Muscle of leg (tissue), 16 donors: ENCODE results near the gene MOGAT3. TPM values are rescaled to one million over a fixed set of nuclear protein-coding genes. Genes with fewer than 3 reads are reported as not detected.

Experiments
- DNase-seq: peaks from one replicate; pipeline ENCODE4 v3.0.0; 2013
- H3K27ac ChIP-seq: one replicate; pipeline ENCODE4 v1.5.1; 2013; ENCODE audit warnings: mild to moderate bottlenecking, low read length, control low read depth
- H3K27me3 ChIP-seq: one replicate; pipeline ENCODE4 v1.6.1; 2013; ENCODE audit warnings: low read length; ENCODE audit not compliant: control insufficient read depth, insufficient read depth
- H3K36me3 ChIP-seq: one replicate; pipeline ENCODE4 v1.6.1; 2013; ENCODE audit warnings: low read length; ENCODE audit not compliant: control insufficient read depth, insufficient read depth
- H3K4me1 ChIP-seq: one replicate; pipeline ENCODE4 v1.6.1; 2013; ENCODE audit warnings: low read length; ENCODE audit not compliant: control insufficient read depth, insufficient read depth
- H3K4me3 ChIP-seq: one replicate; pipeline ENCODE4 v1.5.1; 2013; ENCODE audit warnings: low read length, control low read depth
- H3K9me3 ChIP-seq: replicated peaks from 2 replicates; pipeline ENCODE4 v1.6.1; 2013; ENCODE audit warnings: low read depth, low read length; ENCODE audit not compliant: control insufficient read depth
- WGBS: methylation state at CpG from one replicate; pipeline ENCODE4 v1.1.5; 2013; ENCODE audit warnings: missing lambda C conversion rate; ENCODE audit not compliant: insufficient coverage; 5-methylcytosine and 5-hydroxymethylcytosine counted together
- long read RNA-seq, 11 donors: transcript quantifications; one replicate each; lab custom pipeline, GENCODE V29; 2026
- polyA plus RNA-seq, 8 donors: library from polyadenylated mRNA; unstranded; fragments of 120-200 nt; gene quantifications; one replicate each; pipeline versions ENCODE4 v1.2.1 to v1.2.3, GENCODE V29; 2013; ENCODE audit warnings: inconsistent platforms in 1 of 8, low replicate concordance in 1 of 8; ENCODE audit not compliant: insufficient read length in 8 of 8, insufficient read depth in 1 of 8
- total RNA-seq: library from RNA; stranded (reverse); fragments of 120-200 nt; gene quantifications from one replicate; pipeline ENCODE4 v1.2.4, GENCODE V29; 2013

MOGAT3 gene
- total RNA-seq: not detected
- polyA plus RNA-seq: 1 to 10 TPM in 1 of 8 donors, under 1 TPM in 2, not detected in 5; 0.10 to 2.4 (median 0.51) TPM
- long read RNA-seq, donor 1: 0 reads
- long read RNA-seq, donor 2: 0 reads
- long read RNA-seq, donor 3: 0 reads
- long read RNA-seq, donor 4: 0 reads
- long read RNA-seq, donor 5: 0 reads
- long read RNA-seq, donor 6: 0 reads
- long read RNA-seq, donor 7: 0 reads
- long read RNA-seq, donor 8: 0 reads
- long read RNA-seq, donor 9: 0 reads
- long read RNA-seq, donor 10: 0 reads
- long read RNA-seq, donor 11: 0 reads

GRCh38 chr7:101200862-101201599 lies at the start of gene MOGAT3:
MOGAT3 (minus strand) TSS chr7:101201036; CDS start chr7:101200854, 182 bp downstream.
- H3K27me3 ChIP-seq: peaks cover 60% of the 10 kb centered on the region
- WGBS: 14% methylated on average over 16 of the region's 21 CpGs
- no peaks in the 10 kb centered on the region for H3K9me3 ChIP-seq
- H3K4me1 ChIP-seq: peaks cover 5% of the 10 kb centered on the region
- H3K27ac ChIP-seq: no peak within 1 kb of the TSS
- no peak within 1 kb of the TSS for H3K4me3 ChIP-seq
- H3K36me3 ChIP-seq: peaks cover 4% of the 10 kb centered on the region
- DNase-seq: no peak

GRCh38 chr7:101250324-101250723 lies 49.5 kb upstream of the MOGAT3 start:
- no peak for DNase-seq
- Histone ChIP-seq H3K4me1 (peaks cover 16% of the 10 kb centered on the region), H3K27ac (no peak overlapping the region), H3K36me3 (peaks cover 14% of the 10 kb centered on the region), H3K27me3 (no peaks in the 10 kb centered on the region), H3K9me3 (no peaks in the 10 kb centered on the region), H3K4me3 (no peak overlapping the region)
- WGBS: 70% methylated on average over 2 of the region's 3 CpGs

- H3K4me1 ChIP-seq: peaks cover 27% of the 10 kb centered on the region
- H3K27me3 ChIP-seq: no peaks in the 10 kb centered on the region
- no peak overlapping the region for H3K4me3 ChIP-seq
- DNase-seq: no peak
- H3K9me3 ChIP-seq: no peaks in the 10 kb centered on the region
- peaks cover 17% of the 10 kb centered on the region for H3K36me3 ChIP-seq
- 89% methylated on average over 4 of the region's 5 CpGs for WGBS
- no peak overlapping the region for H3K27ac ChIP-seq
Observed at GRCh38 chr7:101248276-101248675, 47.4 kb upstream of the MOGAT3 start.

- Histone ChIP-seq H3K4me3 (peak overlapping the region; percentile 89), H3K9me3 (no peaks in the 10 kb centered on the region), H3K4me1 (peaks cover 19% of the 10 kb centered on the region), H3K36me3 (peaks cover 34% of the 10 kb centered on the region), H3K27me3 (no peaks in the 10 kb centered on the region), H3K27ac (peak overlapping the region; percentile 96)
- no peak for DNase-seq
- WGBS: 30% methylated on average over 31 of the region's 32 CpGs
Observed at GRCh38 chr7:101245147-101245668, 44.4 kb upstream of the MOGAT3 start.

GRCh38 chr7:101244375-101245146 lies 43.7 kb upstream of the MOGAT3 start, which contains the start of gene FIS1:
FIS1 (minus strand) TSS chr7:101245081; CDS start chr7:101245004, 77 bp downstream.
- under 1% methylated on average over 45 of the region's 45 CpGs for WGBS
- Histone ChIP-seq H3K4me3 (peak within 1 kb of the TSS; percentile 89), H3K36me3 (peaks cover 40% of the 10 kb centered on the region), H3K4me1 (peaks cover 25% of the 10 kb centered on the region), H3K27ac (peak within 1 kb of the TSS; percentile 96), H3K9me3 (no peaks in the 10 kb centered on the region), H3K27me3 (no peaks in the 10 kb centered on the region)
- DNase-seq: peak; percentile 97

GRCh38 chr7:101243646-101244374 lies 43.0 kb upstream of the MOGAT3 start:
- 23% methylated on average over 20 of the region's 28 CpGs for WGBS

GRCh38 chr7:101241443-101242349 lies 40.9 kb upstream of the MOGAT3 start:
- DNase-seq: no peak
- H3K36me3 ChIP-seq: peaks cover 43% of the 10 kb centered on the region
- no peak overlapping the region for H3K27ac ChIP-seq
- no peaks in the 10 kb centered on the region for H3K27me3 ChIP-seq
- peaks cover 53% of the 10 kb centered on the region for H3K4me1 ChIP-seq
- H3K9me3 ChIP-seq: no peaks in the 10 kb centered on the region
- WGBS: 85% methylated on average over 14 of the region's 16 CpGs
- no peak overlapping the region for H3K4me3 ChIP-seq

More at GRCh38 chr7:101243646-101244374, 43.0 kb upstream of the MOGAT3 start:
- Histone ChIP-seq H3K4me3 (peak overlapping the region; percentile 89), H3K4me1 (peaks cover 33% of the 10 kb centered on the region), H3K36me3 (peaks cover 42% of the 10 kb centered on the region), H3K27ac (peak overlapping the region; percentile 96), H3K9me3 (no peaks in the 10 kb centered on the region), H3K27me3 (no peaks in the 10 kb centered on the region)
- DNase-seq: peak; percentile 33

- H3K4me3 ChIP-seq: no peak overlapping the region
- no peak overlapping the region for H3K27ac ChIP-seq
- DNase-seq: no peak
- H3K9me3 ChIP-seq: no peaks in the 10 kb centered on the region
- WGBS: 87% methylated on average over 9 of the region's 12 CpGs
- peaks cover 48% of the 10 kb centered on the region for H3K36me3 ChIP-seq
- H3K4me1 ChIP-seq: peaks cover 53% of the 10 kb centered on the region
- H3K27me3 ChIP-seq: no peaks in the 10 kb centered on the region
Observed at GRCh38 chr7:101241015-101241363, 40.2 kb upstream of the MOGAT3 start.
